BE2C (cell line): ENCODE measurements around the gene WIPI1.

Source experiments
- DNase-seq: peaks from one replicate; pipeline ENCODE4 v3.0.0-alpha.2; 2020
- H3K27me3 ChIP-seq: fragments of 250-450 bp; sonication (Bioruptor Pico); 2 replicates; pipeline ENCODE4 v1.5.1; 2020; ENCODE audit warnings: mild to moderate bottlenecking
- H3K36me3 ChIP-seq: fragments of 250-450 bp; sonication (Bioruptor Pico); 2 replicates; pipeline ENCODE4 v1.5.1; 2020; ENCODE audit warnings: mild to moderate bottlenecking
- H3K4me1 ChIP-seq: fragments of 250-450 bp; sonication (Bioruptor Pico); 2 replicates; pipeline ENCODE4 v1.5.1; 2020
- H3K4me3 ChIP-seq: 2 replicates; pipeline ENCODE4 v1.5.1; 2011; ENCODE audit warnings: low read depth, low read length
- H3K9me3 ChIP-seq: fragments of 250-450 bp; sonication (Bioruptor Pico); 2 replicates; pipeline ENCODE4 v1.5.1; 2020
- TF ChIP-seq, protein P1 (sequence below): IDR thresholded peaks from 2 replicates; pipeline ENCODE4 v1.5.1; 2012; ENCODE audit warnings: mild to moderate bottlenecking, low read depth, low read length

Gene WIPI1

DNA sequence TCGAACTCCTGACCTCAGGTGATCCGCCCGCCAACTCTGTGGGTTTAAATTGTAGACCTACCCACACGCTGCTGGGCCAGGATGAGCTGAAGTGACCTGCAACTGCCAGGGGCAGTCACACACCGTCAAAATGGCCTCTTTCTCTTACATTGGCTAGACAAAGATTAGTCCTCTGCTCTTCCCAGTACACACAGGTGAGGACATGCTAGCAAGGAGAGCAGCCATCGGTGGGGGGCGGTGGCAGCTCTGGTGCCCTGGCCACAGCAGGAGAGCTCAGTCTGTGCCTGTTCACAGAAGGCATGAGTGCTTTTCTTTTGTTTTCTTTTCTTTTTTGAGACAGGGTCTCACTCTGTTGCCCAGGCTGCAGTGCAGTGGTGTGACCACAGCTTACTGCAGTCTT, 29.7 kb downstream of the WIPI1 start:
- TF ChIP-seq, protein P1, sequence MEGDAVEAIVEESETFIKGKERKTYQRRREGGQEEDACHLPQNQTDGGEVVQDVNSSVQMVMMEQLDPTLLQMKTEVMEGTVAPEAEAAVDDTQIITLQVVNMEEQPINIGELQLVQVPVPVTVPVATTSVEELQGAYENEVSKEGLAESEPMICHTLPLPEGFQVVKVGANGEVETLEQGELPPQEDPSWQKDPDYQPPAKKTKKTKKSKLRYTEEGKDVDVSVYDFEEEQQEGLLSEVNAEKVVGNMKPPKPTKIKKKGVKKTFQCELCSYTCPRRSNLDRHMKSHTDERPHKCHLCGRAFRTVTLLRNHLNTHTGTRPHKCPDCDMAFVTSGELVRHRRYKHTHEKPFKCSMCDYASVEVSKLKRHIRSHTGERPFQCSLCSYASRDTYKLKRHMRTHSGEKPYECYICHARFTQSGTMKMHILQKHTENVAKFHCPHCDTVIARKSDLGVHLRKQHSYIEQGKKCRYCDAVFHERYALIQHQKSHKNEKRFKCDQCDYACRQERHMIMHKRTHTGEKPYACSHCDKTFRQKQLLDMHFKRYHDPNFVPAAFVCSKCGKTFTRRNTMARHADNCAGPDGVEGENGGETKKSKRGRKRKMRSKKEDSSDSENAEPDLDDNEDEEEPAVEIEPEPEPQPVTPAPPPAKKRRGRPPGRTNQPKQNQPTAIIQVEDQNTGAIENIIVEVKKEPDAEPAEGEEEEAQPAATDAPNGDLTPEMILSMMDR, result no peak
- Histone ChIP-seq H3K4me3 (no peak overlapping the region), H3K4me1 (no peaks in the 10 kb centered on the region), H3K27me3 (no peaks in the 10 kb centered on the region), H3K9me3 (no peaks in the 10 kb centered on the region; the same call in 1 of the 2 replicates), H3K36me3 (no peaks in the 10 kb centered on the region)
- no peak for DNase-seq

DNA sequence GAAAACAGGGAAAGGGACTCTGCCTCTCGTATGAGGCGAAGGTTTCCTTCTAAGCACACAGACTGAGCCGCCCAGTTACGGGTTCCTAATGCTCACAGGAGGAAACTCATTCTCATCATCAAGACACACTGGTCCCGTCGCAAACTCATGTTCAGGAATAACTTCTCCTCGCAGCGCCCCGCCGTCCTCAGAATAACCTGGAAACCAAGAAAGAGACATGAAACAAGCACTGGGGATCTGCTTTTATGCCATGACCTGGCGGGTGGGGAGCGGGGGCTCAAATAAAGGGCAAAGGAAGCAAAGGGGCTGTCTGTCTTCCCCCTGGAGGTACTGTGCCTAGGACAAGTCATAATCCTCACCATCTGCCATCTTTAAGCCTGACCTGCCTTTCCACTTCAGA, 31.3 kb downstream of the WIPI1 start:
- no peaks in the 10 kb centered on the region; the same call in 1 of the 2 replicates for H3K9me3 ChIP-seq
- TF ChIP-seq, protein P1, result no peak
- DNase-seq, result no peak

DNA sequence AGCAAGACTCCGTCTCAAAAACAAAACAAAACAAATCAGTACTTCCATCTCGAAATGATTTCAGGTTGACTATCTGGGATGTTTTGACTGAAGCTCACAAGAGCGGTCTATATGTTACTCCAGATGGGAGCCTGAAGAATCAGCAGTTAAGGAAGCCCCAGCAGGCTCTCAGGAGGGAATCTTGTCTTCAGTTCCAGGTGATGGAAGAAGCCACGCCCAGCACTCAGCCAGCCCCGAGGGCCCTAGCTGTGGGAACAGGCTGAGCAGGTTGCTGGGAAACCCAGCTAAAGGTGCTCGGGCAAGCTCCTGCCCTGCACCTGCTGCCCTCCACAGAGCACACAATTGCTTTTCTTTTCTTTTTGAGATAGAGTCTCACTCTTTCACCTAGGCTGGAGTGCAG, 32.4 kb downstream of the WIPI1 start:
- no peak for DNase-seq

More for the DNA sequence above, 31.3 kb downstream of the WIPI1 start:
- Histone ChIP-seq H3K4me1 (no peaks in the 10 kb centered on the region), H3K36me3 (no peaks in the 10 kb centered on the region), H3K27me3 (no peaks in the 10 kb centered on the region), H3K4me3 (no peak overlapping the region)

DNA sequence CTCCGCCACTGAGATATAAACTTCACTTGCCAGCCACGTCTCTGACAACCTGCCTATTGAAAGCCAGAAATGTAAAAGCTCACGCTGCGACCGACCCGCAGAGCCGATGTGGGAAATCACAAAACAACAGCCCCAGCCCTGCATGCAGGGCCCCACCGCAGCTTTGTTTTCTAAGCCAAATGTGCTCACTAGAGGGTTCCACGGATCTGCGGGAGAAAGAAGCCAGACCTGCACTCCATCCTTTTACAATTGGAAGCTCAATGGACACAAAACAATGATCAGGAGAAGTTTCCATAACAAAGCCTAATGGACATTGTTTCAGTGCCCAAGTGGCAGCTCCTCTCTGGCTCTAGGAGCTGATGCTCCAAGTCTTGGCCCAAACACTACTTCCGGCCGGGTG, 33.1 kb downstream of the WIPI1 start:
- DNase-seq, result no peak
- no peaks in the 10 kb centered on the region for H3K4me1 ChIP-seq
- H3K4me3 ChIP-seq, result no peak overlapping the region
- H3K9me3 ChIP-seq, result no peaks in the 10 kb centered on the region; the same call in 1 of the 2 replicates
- no peaks in the 10 kb centered on the region for H3K36me3 ChIP-seq
- TF ChIP-seq, protein P1, result no peak
- H3K27me3 ChIP-seq, result no peaks in the 10 kb centered on the region

More for the DNA sequence above, 32.4 kb downstream of the WIPI1 start:
- Histone ChIP-seq H3K9me3 (no peaks in the 10 kb centered on the region; the same call in 1 of the 2 replicates), H3K4me3 (no peak overlapping the region), H3K27me3 (no peaks in the 10 kb centered on the region), H3K36me3 (no peaks in the 10 kb centered on the region), H3K4me1 (no peaks in the 10 kb centered on the region)
- TF ChIP-seq, protein P1, result no peak

DNA sequence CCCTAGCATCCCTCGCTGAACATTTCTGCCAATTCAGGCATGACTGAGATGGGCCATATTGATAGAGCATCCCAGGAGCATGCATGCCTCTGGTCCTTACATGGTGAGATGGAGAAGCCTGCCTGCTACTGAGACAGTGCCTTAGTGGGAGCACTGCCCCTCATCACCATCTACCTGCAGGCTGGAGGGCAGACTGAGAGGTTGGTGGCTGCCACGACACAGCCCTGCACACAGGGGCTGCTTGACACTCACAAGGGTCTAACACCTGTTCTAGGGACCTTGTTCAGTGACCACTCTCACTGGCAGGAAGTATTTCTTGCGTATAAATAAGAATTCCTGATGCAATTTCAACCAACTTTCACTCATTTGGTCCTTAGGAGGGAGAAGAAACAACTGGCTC, 34.0 kb downstream of the WIPI1 start:
- Histone ChIP-seq H3K9me3 (no peaks in the 10 kb centered on the region; the same call in 1 of the 2 replicates), H3K36me3 (no peaks in the 10 kb centered on the region), H3K4me3 (no peak overlapping the region), H3K4me1 (no peaks in the 10 kb centered on the region), H3K27me3 (peaks cover 2% of the 10 kb centered on the region; the same call in 1 of the 2 replicates)
- TF ChIP-seq, protein P1, result no peak
- no peak for DNase-seq

DNA sequence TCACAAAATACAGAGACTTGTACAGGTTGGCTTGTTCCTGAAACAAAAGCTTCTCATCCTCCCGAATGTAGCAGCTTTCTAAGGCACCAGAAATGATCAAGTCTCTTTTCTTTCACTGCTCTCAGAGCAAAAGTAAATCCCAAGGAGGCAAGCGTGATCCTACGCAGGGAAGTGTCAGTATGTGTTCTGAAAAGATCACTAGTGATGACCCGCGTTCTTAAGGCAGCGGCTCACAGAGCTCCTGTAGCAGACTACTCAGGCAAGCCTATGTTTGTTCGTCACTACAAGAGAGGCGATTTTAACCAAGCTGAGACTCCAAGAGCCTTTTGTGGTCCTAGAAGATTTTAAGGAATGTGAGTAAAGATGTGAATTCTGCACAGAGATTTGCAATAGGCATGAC, 34.5 kb downstream of the WIPI1 start:
- H3K36me3 ChIP-seq, result no peaks in the 10 kb centered on the region
- no peaks in the 10 kb centered on the region for H3K4me1 ChIP-seq
- no peak overlapping the region for H3K4me3 ChIP-seq
- H3K9me3 ChIP-seq, result no peaks in the 10 kb centered on the region; the same call in 1 of the 2 replicates
- H3K27me3 ChIP-seq, result peaks cover 3% of the 10 kb centered on the region; the same call in 1 of the 2 replicates
- TF ChIP-seq, protein P1, result no peak
- DNase-seq, result no peak
